GM10266 (cell line): ENCODE measurements around the gene FSTL1.
A peak's percentile ranks its signal among the peaks of the same experiment; 100 is the strongest.

Experiments used
- DNase-seq: peaks from one replicate; pipeline ENCODE4 v3.0.0; 2012; ENCODE audit errors: extremely low spot score
- TF ChIP-seq, protein P1 (sequence below): IDR thresholded peaks from 2 replicates; pipeline ENCODE4 v1.5.1; 2012; ENCODE audit warnings: mild to moderate bottlenecking, low read depth; ENCODE audit not compliant: control insufficient read depth, insufficient read depth; ENCODE audit errors: missing control alignments

Gene FSTL1

DNA sequence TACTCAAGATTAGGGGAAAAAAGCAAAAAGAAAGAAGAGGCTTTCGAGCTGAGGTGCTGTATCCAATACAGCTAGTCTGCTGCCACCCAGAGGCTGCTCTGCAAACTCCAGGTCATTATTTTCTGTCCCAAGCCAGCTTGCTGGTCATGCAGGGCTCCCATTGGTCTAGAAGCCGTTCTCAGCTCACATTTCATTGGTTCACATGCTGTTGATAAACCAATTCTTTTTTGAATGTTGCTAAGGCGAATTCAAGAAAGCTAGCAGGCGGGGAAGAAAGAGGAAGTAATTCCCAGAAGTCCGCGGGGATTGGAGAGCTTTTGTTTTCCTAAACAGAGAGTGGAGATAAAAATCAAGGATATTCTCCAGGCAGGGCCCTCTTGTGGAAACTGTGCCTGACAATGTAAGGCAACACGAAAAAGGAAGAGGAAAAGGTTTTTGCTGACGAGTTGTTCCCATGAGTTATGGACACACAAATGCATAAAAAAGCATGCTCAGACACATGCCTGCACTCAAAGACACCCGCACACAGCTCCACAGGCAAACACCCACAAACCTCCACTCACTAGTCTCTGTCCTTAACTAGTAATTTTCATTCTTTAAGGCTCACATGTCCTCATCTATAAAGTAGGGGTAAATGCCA, 33.4 kb downstream of the FSTL1 start:
- peak; percentile 95 for DNase-seq
- TF ChIP-seq, protein P1, sequence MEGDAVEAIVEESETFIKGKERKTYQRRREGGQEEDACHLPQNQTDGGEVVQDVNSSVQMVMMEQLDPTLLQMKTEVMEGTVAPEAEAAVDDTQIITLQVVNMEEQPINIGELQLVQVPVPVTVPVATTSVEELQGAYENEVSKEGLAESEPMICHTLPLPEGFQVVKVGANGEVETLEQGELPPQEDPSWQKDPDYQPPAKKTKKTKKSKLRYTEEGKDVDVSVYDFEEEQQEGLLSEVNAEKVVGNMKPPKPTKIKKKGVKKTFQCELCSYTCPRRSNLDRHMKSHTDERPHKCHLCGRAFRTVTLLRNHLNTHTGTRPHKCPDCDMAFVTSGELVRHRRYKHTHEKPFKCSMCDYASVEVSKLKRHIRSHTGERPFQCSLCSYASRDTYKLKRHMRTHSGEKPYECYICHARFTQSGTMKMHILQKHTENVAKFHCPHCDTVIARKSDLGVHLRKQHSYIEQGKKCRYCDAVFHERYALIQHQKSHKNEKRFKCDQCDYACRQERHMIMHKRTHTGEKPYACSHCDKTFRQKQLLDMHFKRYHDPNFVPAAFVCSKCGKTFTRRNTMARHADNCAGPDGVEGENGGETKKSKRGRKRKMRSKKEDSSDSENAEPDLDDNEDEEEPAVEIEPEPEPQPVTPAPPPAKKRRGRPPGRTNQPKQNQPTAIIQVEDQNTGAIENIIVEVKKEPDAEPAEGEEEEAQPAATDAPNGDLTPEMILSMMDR = peak; percentile 83

DNA sequence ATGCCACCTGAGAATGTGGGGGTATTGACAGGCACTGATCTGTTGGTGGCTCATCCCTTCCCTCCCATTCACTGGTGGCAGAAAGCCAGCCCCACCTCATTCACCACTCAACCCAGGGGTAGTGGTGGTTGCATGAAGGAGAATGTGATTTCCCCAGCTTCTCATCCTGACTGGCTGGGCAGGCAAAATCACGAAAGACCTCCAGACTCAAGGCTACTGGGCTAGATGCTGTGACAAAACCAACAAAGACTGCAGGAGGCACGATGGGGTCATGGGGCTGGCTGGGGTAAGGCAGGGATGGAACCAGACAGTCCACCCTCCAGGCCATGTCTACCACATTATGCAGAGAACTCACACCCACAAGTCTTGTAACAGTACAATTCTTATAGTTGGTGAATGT, 33.9 kb downstream of the FSTL1 start:
- TF ChIP-seq, protein P1 = no peak
- DNase-seq = no peak

DNA sequence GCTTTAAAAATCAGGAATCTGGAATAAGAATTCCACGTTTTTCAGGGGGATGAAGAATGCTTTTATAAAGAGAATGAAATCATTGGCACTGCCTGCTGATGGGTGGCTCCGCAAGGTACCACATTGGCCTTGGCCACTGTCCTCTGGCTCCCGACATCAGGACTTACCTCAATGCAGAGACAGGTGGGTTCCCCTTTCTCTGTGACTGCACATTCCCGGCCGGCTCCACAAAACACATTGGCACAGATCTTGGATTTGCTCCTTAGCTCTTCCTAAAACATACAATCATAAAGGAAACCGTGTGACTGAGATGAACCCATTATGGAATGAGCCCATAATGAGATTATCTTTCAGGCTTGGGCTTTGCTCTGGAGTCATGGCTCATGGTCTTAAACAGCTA, 35.0 kb downstream of the FSTL1 start:
- TF ChIP-seq, protein P1 = no peak
- no peak for DNase-seq

DNA sequence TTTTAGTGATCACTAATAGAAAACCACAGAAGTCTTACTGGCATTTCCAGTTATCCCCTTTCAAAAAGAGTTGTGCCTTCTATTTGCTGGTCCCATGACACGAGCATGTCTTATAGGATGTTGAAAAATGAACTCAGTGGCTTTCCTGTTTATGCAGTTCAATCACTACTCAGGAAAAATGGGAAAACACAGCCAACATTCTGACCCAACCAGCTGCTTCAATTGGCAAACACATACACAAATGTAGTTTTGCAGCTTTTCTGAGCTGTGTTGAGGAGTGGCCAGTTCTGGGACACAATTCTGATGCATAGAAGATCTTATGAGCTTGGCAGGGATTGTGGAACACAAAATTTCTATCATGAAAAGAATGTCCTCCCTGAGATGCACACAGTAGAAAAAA, 40.3 kb downstream of the FSTL1 start:
- TF ChIP-seq, protein P1 = no peak
- no peak for DNase-seq

DNA sequence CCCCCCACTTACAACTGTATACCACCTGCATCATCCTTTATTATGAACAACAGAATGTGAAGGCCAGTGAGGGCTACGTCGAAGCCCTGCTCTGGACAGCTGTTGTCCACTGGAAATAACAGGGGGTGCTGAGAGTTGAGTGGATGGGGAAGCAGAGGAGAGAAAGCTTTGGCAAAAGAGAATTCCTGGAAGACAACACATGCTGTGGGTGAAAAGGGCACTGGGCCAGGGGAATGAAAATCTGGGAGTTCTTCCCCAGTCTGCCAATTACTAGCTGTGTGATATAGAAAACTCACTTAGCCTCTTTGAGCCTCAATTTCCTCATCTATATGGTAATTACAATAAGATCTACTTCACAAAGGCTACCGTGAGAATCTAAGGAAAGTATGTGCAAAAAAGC, 40.7 kb downstream of the FSTL1 start:
- no peak for DNase-seq
- TF ChIP-seq, protein P1 = no peak

DNA sequence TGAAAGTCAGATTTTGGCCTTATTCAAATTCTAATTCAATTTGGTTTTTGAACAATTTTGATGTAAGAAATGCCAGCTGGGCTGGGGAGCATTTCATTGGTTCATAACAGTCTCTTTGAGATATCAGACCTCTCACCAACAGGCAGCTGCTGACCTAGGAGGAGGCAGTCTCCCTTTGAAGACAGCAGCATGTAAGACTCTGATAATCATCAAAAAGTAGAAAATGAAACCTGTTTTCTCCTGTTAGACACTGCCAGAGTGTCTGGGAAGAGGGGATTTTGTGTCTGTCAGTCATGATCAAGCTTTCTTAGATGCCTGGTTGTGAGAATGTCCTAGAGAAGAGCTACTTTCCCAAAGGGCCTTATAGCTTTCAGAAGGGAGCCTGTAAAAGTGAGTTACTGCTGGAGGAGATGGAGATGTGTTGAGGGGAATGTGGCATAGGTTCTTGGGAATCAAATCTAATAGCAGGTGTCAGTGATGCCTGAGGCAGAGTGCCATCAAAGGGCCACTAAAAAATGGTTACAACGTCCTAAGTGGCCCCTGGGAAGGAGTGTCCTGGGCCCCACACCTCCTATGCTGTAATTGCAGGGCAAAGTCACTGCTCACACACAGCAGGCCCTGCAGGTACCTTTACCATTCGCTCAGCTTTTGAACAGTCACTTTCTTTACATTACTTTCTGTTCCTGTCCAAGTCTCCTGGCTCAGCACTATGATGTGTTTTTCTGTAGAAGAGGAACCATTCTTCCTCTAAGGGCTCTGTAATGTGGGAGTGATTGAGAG, 43.1 kb downstream of the FSTL1 start:
- DNase-seq = no peak

More for the DNA sequence above, 43.1 kb downstream of the FSTL1 start:
- TF ChIP-seq, protein P1 = no peak
